ENCODE results near the gene GOLGA8J. TPM values are rescaled to one million over a fixed set of nuclear protein-coding genes. Genes with fewer than 3 reads are reported as not detected.

The GOLGA8J gene
- total RNA-seq, 1 experiment from 2014 or later: not detected

GRCh38 chr15:30062881-30063280 is 19.9 kb upstream of the GOLGA8J start:
- no peak overlapping the region for H3K4me2 ChIP-seq (ENCODE audit: low read length)
- H3K9ac ChIP-seq (ENCODE audit: low read length): no peak overlapping the region
- intact Hi-C loops (cut with micrococcal nuclease): no loop called here
- no peaks in the 10 kb centered on the region for H3K9me3 ChIP-seq (ENCODE audit: control insufficient read depth in 1 of 2, insufficient read depth in 1 of 2, low read depth in 1 of 2, low read length in 2 of 2)
- H4K20me1 ChIP-seq (ENCODE audit: insufficient read depth): no peaks in the 10 kb centered on the region
- BruUV-seq (replicated peaks): no TSS peak
- ATAC-seq: no peak
- H3K4me1 ChIP-seq (ENCODE audit: control insufficient read depth in 1 of 2, insufficient read depth in 2 of 2, low read length in 2 of 2): no peaks in the 10 kb centered on the region
- ChIA-PET RAD21 (ENCODE audit: low non-redundant PET in 1 of 2, low total read pairs in 2 of 2, uncharacterized antibody in 2 of 2, unreplicated experiment in 2 of 2) (no interaction called here), CTCF (no interaction called here), POLR2A (no interaction called here)
- no peaks in the 10 kb centered on the region for H3K9me2 ChIP-seq (ENCODE audit: insufficient read depth)
- TF ChIP-seq ELF1 (IDR thresholded peaks at IDR 0.05; ENCODE audit: borderline replicate concordance, low read depth): no peak
- no peak for TF ChIP-seq FOSL1 (IDR thresholded peaks at IDR 0.05; ENCODE audit: low read depth)
- no peak for TF ChIP-seq SP1 (IDR thresholded peaks at IDR 0.05; ENCODE audit: low read depth)
- TF ChIP-seq CTCF (IDR thresholded peaks at IDR 0.05 in 2 of 3, conservative IDR thresholded peaks at IDR 0.05 in 1 of 3; ENCODE audit: borderline replicate concordance in 1 of 3, insufficient read depth in 1 of 3, low read depth in 2 of 3, low read length in 2 of 3): no peak
- TF ChIP-seq ZNF274 (IDR thresholded peaks at IDR 0.05; ENCODE audit: low read depth, low read length): no peak
- no peak for TF ChIP-seq ATF3 (IDR thresholded peaks at IDR 0.05)
- no peak for TF ChIP-seq JUND (IDR thresholded peaks at IDR 0.05)
- TF ChIP-seq YY1 (IDR thresholded peaks at IDR 0.05; ENCODE audit: extremely low read depth, insufficient replicate concordance, low read depth, low read length): no peak
- no peak for TF ChIP-seq ZFX (IDR thresholded peaks at IDR 0.05)
- no peak for TF ChIP-seq REST (IDR thresholded peaks at IDR 0.05; ENCODE audit: low read depth)
- TF ChIP-seq CEBPB (IDR thresholded peaks at IDR 0.05; ENCODE audit: low read depth): no peak
- no peak for TF ChIP-seq POLR2AphosphoS5 (IDR thresholded peaks at IDR 0.05; ENCODE audit: low read depth, low read length)
- TF ChIP-seq POLR2A (IDR thresholded peaks at IDR 0.05; ENCODE audit: borderline replicate concordance, extremely low read depth, insufficient read depth, insufficient read length): no peak
- TF ChIP-seq RAD21 (IDR thresholded peaks at IDR 0.05; ENCODE audit: low read depth): no peak
- TF ChIP-seq CBX3 (IDR thresholded peaks at IDR 0.05; ENCODE audit: low read depth): no peak
- no peak for TF ChIP-seq ZBTB33 (IDR thresholded peaks at IDR 0.05; ENCODE audit: extremely low read depth, insufficient replicate concordance, low read length)
- no peak for TF ChIP-seq EGR1 (IDR thresholded peaks at IDR 0.05; ENCODE audit: low read depth)
- TF ChIP-seq SIN3A (IDR thresholded peaks at IDR 0.05; ENCODE audit: low read depth): no peak
- no peak for TF ChIP-seq EZH2 (IDR thresholded peaks at IDR 0.05)
- H3K4me3 ChIP-seq (replicated peaks in 1 of 2; ENCODE audit: low read depth in 1 of 2, low read length in 2 of 2): no peak overlapping the region
- H3K36me3 ChIP-seq (ENCODE audit: control insufficient read depth in 1 of 2, insufficient read depth in 2 of 2, low read length in 2 of 2): no peaks in the 10 kb centered on the region
- no peak overlapping the region for H3K27ac ChIP-seq (ENCODE audit: low read depth, low read length)
- no peak overlapping the region for H2AFZ ChIP-seq (ENCODE audit: low read depth, low read length, poor library complexity, severe bottlenecking)
- no peak for DNase-seq (ENCODE audit: low read depth, low spot score)
- H3K79me2 ChIP-seq (ENCODE audit: insufficient read depth, low read length): no peaks in the 10 kb centered on the region
- no peaks in the 10 kb centered on the region for H3K27me3 ChIP-seq (ENCODE audit: insufficient read depth, low read length)

Measured in HCT116 (cell line).